ENCODE measurements around the gene UBQLNL. TPM values are rescaled to one million over a fixed set of nuclear protein-coding genes. Genes with fewer than 3 reads are reported as not detected.

UBQLNL gene
- total and polyA plus RNA-seq, 2 of the 13 experiments (the other 11 are each of a cell fraction or from before 2014, with no cell fraction given), result 0.08 TPM; not detected in 1

GRCh38 chr11:5550440-5551095, 34.1 kb upstream of the UBQLNL start (continued):
- TF ChIP-seq ARID4A (CRISPR knock-in tag; IDR thresholded peaks at IDR 0.05; ENCODE audit: borderline replicate concordance) (no peak), ZNF33B (CRISPR knock-in tag; IDR thresholded peaks at IDR 0.05) (no peak), CENPT (CRISPR knock-in tag; IDR thresholded peaks at IDR 0.05; ENCODE audit: low read depth) (no peak), ZNF354B (CRISPR knock-in tag; IDR thresholded peaks at IDR 0.05) (no peak), IRX3 (CRISPR knock-in tag; IDR thresholded peaks at IDR 0.05; ENCODE audit: borderline replicate concordance, low read depth) (no peak), GATA4 (IDR thresholded peaks at IDR 0.05; ENCODE audit: borderline replicate concordance, low read depth) (no peak), RFX3 (CRISPR knock-in tag; IDR thresholded peaks at IDR 0.05) (no peak), ZNF878 (CRISPR knock-in tag; IDR thresholded peaks at IDR 0.05) (no peak), ZNF317 (CRISPR knock-in tag; IDR thresholded peaks at IDR 0.05) (no peak), ZNF160 (CRISPR knock-in tag; IDR thresholded peaks at IDR 0.05) (no peak)
